Breast epithelium (tissue), 3 donors: ENCODE data around the gene BEND3.

Experiments used
- CTCF ChIP-seq, 3 donors: fragments of 450-650 bp; IDR thresholded peaks; one replicate each; pipeline ENCODE4 v1.5.1; 2016 to 2017; ENCODE audit warnings: antibody characterized with exemption in 3 of 3, mild to moderate bottlenecking in 3 of 3, moderate library complexity in 3 of 3
- POLR2A ChIP-seq: fragments of 450-650 bp; IDR thresholded peaks from one replicate; pipeline ENCODE4 v1.6.1; 2016; ENCODE audit warnings: antibody characterized with exemption, mild to moderate bottlenecking, moderate library complexity
- POLR2AphosphoS5 ChIP-seq, 3 donors: sonication (generic); formaldehyde crosslinking; IDR thresholded peaks; one replicate each; pipeline ENCODE4 v1.6.1; 2017; ENCODE audit warnings: antibody characterized with exemption in 3 of 3

DNA sequence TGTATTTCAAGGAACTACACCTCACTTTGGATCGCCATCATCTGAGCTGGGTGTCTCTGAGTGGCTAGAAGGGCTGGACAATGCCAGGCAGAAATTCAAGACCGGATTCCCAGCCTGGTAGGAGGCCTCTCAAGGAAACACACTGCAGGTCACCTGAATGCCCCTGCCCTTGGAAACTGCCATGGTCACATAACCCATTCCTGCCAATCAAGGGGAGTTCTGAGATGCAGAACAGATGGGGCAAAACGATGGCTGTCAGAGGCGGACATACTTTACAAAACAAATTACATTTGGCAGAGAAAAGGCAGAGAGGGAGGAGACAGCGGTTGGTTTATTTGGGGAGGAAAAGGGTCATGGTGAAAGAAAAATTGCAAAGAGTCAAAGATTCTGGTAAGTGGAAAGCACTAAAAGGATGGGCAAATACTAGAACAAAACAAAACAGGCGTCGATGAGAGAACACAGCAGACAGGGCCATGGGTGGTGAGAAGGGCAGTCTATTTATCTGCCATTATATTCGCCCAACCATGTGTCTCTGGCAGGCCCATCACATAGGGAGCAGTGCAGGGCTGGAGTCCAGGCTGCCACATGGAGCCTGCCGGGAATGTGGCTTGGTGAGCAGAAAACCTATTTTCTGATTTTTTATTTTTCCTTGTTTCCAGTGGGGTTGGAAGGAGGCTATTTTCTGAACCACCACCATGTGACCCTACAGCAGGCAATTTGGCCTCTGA, 13.5 kb downstream of the BEND3 start:
- no peak for TF ChIP-seq CTCF (IDR thresholded peaks at IDR 0.05)
- no peak for TF ChIP-seq POLR2A
- no peak for TF ChIP-seq POLR2AphosphoS5 (IDR thresholded peaks at IDR 0.05)
